GM18517 (cell line): ENCODE measurements around the gene GIMAP8.
"Not testable (repeated sequence)": the region's sequence is repeated elsewhere in the genome, so short reads cannot be mapped to it uniquely, and the experiment has no call there.

Experiments used
- ATAC-seq: cut with Tn5 transposase; IDR thresholded peaks from one replicate; pipeline ENCODE4 v1.9.1; 2021; ENCODE audit warnings: mild to moderate bottlenecking, moderate library complexity; ENCODE audit not compliant: unreplicated experiment

Gene GIMAP8

GRCh38 chr7:150461520-150461919, 11.1 kb downstream of the GIMAP8 start:
- ATAC-seq: no peak

GRCh38 chr7:150462413-150462812, 12.0 kb downstream of the GIMAP8 start:
- no peak for ATAC-seq

- ATAC-seq: no peak
Observed at GRCh38 chr7:150463461-150463860, 13.0 kb downstream of the GIMAP8 start.

- no peak for ATAC-seq
Observed at GRCh38 chr7:150464962-150465361, 14.5 kb downstream of the GIMAP8 start.

GRCh38 chr7:150465414-150465813, 15.0 kb downstream of the GIMAP8 start:
- no peak for ATAC-seq

GRCh38 chr7:150466477-150466876, 16.0 kb downstream of the GIMAP8 start:
- no peak for ATAC-seq

- no peak for ATAC-seq
Observed at GRCh38 chr7:150468241-150468640, 17.8 kb downstream of the GIMAP8 start.

- no peak for ATAC-seq
Observed at GRCh38 chr7:150471886-150472285, 21.5 kb downstream of the GIMAP8 start.

- no peak for ATAC-seq
Observed at GRCh38 chr7:150473902-150474301, 23.5 kb downstream of the GIMAP8 start.

GRCh38 chr7:150476285-150476684, 25.9 kb downstream of the GIMAP8 start:
- ATAC-seq: no peak

- ATAC-seq: no peak
Observed at GRCh38 chr7:150476819-150477631, 26.6 kb downstream of the GIMAP8 start.

- no peak for ATAC-seq
Observed at GRCh38 chr7:150479023-150479716, 28.7 kb downstream of the GIMAP8 start.

GRCh38 chr7:150481186-150481920, 30.9 kb downstream of the GIMAP8 start:
- ATAC-seq: no peak

GRCh38 chr7:150481922-150482321, 31.5 kb downstream of the GIMAP8 start:
- ATAC-seq: no peak

- not testable (repeated sequence) for ATAC-seq
Observed at GRCh38 chr7:150483514-150483913, 33.1 kb downstream of the GIMAP8 start.

GRCh38 chr7:150484071-150484470, 33.6 kb downstream of the GIMAP8 start:
- not testable (repeated sequence) for ATAC-seq

- no peak for ATAC-seq
Observed at GRCh38 chr7:150487625-150488024, 37.2 kb downstream of the GIMAP8 start.

- no peak for ATAC-seq
Observed at GRCh38 chr7:150489782-150490181, 39.4 kb downstream of the GIMAP8 start.

- not testable (repeated sequence) for ATAC-seq
Observed at GRCh38 chr7:150493442-150493841, 43.0 kb downstream of the GIMAP8 start.

- no peak for ATAC-seq
Observed at GRCh38 chr7:150502519-150502918, 52.1 kb downstream of the GIMAP8 start.

GRCh38 chr7:150503155-150503554, 52.7 kb downstream of the GIMAP8 start:
- ATAC-seq: no peak

GRCh38 chr7:150503581-150503980, 53.2 kb downstream of the GIMAP8 start:
- no peak for ATAC-seq
